ENCODE data around the gene SSB.
"Not testable (repeated sequence)": the region's sequence is repeated elsewhere in the genome, so short reads cannot be mapped to it uniquely, and the experiment has no call there.

The SSB gene

DNA sequence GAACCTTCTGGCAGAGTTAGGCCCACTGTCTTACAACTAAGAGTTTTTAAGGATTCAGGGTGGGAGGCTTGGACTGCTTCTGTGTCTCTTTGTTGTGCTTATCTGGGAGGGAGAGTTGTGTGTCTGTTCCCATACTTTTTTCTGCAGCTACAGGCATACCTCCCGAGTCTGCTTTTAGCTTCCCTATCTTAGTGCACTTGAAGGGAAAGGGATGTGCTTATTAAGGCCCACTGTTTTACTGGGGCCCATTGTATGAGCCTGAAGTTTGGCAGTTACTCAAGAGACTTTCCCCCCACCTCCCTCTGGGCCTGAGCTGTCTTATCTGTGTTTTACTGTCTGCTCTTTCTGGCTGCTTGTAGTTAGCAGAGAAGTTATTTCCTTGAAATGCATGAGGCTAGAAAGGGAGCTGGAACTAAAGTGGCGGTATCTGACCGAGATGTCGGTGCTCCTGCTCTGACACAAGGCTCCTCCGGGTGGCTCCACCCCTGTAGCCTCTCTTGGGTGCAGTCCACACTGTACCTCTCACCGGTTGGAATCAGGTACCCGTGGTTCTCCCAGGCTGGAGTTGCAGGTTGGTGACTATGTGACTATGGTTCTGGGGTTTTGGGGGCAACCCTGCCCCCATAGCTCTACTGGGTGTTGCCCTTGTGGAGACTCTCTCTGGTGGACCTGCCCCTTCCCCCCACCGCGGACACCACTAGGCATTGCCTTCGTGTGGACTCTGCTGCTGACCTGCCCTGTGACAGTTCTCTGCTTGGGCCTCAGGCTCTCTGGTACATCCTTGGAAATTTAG, 41.5 kb downstream of the SSB start:
- DNase-seq = no peak

DNA sequence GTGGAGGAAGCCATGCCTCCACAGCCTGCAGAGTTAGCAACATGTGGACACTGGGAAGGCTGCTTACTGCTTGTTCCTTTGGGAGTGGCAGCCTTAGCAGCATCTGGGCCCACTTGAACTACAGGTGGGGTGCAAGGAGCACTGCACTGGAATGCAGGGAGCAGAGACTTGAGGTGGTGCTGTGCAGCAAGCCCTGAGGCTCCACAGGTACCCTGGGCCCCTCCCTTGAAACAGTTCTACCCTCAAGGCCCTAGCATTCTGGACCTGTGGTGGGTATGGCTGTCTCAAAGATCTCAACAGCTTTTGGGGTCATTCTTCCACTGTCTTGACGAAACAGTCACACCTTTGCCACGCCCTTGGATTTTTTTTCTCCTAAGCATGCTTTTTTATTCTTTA, 42.1 kb downstream of the SSB start:
- DNase-seq = no peak

DNA sequence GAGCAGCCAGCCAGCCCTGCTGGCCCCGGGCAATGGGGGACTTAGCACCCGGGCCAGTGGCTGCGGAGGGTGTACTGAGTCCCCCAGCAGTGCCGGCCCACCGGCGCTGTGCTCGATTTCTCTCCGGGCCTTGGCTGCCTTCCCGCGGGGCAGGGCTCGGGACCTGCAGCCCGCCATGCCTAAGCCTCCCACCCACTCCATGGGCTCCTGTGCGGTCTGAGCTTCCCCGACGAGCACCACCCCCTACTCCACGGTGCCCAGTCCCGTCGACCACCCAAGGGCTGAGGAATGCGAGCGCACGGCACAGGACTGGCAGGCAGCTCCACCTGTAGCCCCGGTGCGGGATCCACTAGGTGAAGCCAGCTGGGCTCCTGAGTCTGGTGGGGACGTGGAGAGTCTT, 43.0 kb downstream of the SSB start:
- not testable (repeated sequence) for DNase-seq

DNA sequence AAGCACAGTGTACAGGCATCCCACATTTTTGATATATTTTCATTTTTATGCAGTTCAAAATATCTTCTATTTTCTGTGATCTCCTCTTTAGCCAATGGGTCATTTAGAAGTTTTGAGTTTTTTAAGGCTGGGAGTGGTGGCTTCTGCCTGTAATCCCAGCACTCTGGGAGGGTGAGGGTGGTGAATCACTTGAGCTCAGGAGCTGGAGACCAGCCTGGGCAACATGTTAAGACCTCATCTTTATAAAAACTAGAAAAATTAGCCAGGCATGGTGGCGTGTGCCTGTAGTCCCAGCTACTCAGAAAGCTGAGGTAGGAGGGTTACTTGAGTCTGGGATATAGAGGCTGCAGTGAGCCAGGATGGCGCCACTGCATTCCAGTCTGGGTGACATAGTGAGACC, 46.3 kb downstream of the SSB start:
- DNase-seq = no peak

DNA sequence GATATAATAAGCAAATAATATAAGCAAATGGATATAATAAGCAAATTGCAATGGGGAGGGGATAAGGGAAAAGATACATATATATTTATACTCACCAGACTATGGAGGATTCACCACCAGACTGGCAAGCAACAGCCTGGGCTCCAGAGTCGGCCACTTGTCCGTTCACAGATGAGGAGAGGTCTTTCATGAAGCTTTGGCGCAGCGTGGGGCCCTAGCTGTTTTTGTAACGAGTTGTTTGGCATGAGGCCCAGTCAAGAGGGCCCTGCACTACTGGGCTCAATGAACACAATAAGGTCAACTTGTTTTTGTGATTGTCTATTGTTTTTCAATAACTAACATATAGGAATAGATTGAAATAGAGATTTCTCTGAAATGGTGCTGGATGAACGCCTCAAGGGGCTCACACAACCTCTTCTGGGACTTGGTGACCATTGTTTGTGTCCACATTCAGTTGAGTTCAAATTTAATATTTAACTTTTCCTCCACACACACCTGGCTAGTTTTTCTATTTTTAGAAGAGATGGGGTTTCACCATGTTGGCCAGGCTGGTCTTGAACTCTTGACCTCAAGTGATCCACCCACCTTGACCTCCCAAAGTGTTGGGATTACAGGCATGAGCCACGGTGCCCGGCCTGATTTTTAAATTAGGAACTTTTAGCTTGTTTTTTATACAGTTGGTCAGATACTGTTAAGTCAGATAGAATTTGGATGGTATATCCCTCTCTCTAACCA, 50.5 kb downstream of the SSB start:
- DNase-seq = not testable (repeated sequence)

DNA sequence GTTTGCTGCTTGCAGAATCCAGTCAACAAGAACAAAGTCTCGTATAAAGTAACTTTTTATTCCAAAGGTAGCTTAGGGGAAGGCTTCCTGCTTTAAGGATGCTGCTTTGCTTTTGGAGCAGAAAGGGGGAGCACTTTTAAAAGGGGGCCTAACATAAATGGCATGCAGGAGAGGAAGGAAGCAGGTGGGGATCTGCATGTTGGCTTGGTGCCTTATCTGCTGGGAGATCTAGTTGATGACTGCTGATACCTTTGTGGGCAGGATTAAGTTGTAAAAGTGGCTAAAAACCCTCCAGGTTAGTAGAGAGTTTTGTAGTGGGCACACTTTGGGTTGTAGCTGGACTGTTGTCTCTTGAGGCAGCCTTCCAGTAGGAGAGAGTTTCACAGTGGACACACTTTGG, 51.0 kb downstream of the SSB start:
- no peak for DNase-seq

DNA sequence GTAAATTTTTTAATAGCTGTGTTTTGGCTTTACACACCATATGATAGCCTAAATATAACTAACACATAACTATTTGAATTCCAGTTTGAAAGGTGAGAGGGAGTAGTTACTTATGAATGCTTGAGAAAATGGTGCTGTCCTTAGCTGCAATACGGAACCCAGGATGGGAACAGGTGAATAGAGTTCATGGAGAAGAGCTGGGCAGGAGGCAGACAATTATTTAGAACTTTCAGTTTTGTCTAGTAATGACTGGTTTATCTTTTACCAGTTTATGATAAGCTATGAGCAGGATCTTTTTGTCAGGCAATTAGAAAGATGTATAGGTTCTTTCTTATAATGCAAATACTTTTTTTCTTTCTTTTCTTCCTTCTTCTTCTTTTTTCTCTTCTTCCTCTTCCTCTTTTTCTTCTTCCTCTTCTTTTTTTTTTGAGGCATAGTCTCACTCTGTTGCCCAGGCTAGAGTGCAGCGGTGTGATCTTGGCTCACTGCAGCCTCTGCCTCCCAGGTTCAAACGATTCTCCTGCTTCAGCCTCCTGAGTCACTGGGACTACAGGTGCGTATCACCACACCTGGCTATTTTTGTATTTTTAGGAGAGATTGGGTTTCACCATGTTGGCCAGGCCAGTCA, 54.5 kb downstream of the SSB start:
- no peak for DNase-seq

DNA sequence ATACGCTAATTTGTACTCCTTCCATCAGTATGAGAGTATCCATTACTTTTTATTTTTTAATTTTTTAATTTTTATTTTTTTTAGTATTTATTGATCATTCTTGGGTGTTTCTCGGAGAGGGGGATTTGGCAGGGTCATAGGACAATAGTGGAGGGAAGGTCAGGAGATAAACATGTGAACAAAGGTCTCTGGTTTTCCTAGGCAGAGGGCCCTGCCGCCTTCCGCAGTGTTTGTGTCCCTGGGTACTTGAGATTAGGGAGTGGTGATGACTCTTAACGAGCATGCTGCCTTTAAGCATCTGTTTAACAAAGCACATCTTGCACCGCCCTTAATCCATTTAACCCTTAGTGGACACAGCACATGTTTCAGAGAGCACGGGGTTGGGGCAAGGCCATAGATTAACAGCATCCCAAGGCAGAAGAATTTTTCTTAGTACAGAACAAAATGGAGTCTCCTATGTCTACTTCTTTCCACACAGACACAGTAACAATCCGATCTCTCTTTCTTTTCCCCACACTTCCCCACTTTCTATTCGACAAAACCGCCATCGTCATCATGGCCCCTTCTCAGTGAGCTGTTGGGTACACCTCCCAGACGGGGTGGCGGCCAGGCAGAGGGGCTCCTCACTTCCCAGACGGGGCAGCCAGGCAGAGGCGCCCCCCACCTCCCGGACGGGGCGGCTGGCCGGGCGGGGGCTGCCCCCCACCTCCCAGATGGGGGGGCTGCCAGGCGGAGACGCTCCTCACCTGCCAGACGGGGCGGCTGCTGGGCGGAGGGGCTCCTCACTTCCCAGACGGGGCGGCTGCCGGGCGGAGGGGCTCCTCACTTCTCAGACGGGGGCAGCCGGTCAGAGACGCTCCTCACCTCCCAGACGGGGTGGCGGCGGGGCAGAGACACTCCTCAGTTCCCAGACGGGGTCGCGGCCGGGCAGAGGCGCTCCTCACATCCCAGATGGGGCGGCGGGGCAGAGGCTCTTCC, 56.9 kb downstream of the SSB start:
- DNase-seq = not testable (repeated sequence)

DNA sequence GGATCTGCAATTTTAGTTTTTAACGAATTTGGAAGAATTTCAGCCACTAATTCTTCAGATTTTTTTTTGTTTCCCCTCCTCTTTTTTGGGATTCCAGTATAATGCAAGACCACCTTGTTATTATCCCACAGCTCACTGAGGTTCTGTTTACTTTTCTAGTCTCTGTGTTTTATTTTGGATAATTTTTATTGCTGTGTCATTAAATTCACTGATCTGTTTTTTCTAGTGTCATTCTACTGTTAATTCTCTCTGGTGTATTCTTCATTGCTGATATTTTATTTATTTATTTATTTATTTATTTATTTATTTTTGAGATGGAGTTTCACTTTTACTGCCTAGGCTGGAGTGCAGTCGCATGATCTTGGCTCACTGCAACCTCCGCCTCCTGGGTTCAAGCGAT, 60.8 kb downstream of the SSB start:
- DNase-seq = no peak

DNA sequence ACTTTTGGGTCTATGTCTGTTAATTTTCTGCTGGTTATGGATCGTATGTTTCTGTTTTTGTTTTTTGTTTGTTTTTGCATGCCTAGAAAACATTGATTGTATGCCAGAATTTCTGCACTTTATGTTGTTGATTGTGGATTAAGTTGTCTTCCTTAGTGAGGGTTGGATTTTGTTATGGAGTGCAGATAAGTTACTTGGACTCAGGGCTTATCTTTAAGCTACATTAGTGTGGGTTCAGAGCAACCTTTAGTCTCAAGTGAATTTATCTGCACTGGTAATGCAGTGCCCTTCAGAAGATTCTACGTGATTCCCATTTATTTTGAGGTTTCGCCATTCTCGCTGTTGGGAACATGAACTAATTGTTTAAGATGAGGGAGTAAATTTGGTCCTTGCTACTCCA, 61.5 kb downstream of the SSB start:
- DNase-seq = no peak

Data from NCI-H774 (cell line).